ENCODE measurements around the gene CDK17. TPM values are rescaled to one million over a fixed set of nuclear protein-coding genes. Genes with fewer than 3 reads are reported as not detected.

CDK17 gene
- total RNA-seq, 4 donors from 2014 or later, result 38.7 to 93.3 (median 43.4) TPM

GRCh38 chr12:96265400-96265799 lies 134.8 kb downstream of the CDK17 start:
- Histone ChIP-seq H3K36me3 (peaks cover 34% of the 10 kb centered on the region), H3K27ac (no peak overlapping the region), H3K27me3 (no peaks in the 10 kb centered on the region), H3K4me3 (no peak overlapping the region), H3K9me3 (no peaks in the 10 kb centered on the region), H3K4me1 (peaks cover 4% of the 10 kb centered on the region)
- WGBS, result 97% methylated on average over 2 of the region's 2 CpGs
- no peak for DNase-seq (ENCODE audit: low spot score in 2 of 2)
- TF ChIP-seq POLR2A (IDR thresholded peaks at IDR 0.05) (no peak), EP300 (IDR thresholded peaks at IDR 0.05) (no peak), POLR2AphosphoS5 (IDR thresholded peaks at IDR 0.05) (no peak), CTCF (IDR thresholded peaks at IDR 0.05) (no peak)

- 71% methylated on average over 11 of the region's 11 CpGs for WGBS
- Histone ChIP-seq H3K4me1 (peaks cover 11% of the 10 kb centered on the region), H3K9me3 (no peaks in the 10 kb centered on the region), H3K27me3 (no peaks in the 10 kb centered on the region), H3K36me3 (peaks cover 28% of the 10 kb centered on the region), H3K4me3 (no peak overlapping the region), H3K27ac (no peak overlapping the region)
- DNase-seq (ENCODE audit: low spot score in 2 of 2), result no peak
- TF ChIP-seq CTCF (IDR thresholded peaks at IDR 0.05), result no peak
- TF ChIP-seq POLR2A (IDR thresholded peaks at IDR 0.05), result no peak
- TF ChIP-seq EP300 (IDR thresholded peaks at IDR 0.05), result no peak
- no peak for TF ChIP-seq POLR2AphosphoS5 (IDR thresholded peaks at IDR 0.05)
These were observed 136.8 kb downstream of the CDK17 start for GRCh38 chr12:96263449-96263902.

GRCh38 chr12:96261557-96261956 lies 138.7 kb downstream of the CDK17 start:
- Histone ChIP-seq H3K27ac (no peak overlapping the region), H3K4me1 (peaks cover 21% of the 10 kb centered on the region), H3K36me3 (peaks cover 24% of the 10 kb centered on the region), H3K27me3 (no peaks in the 10 kb centered on the region), H3K9me3 (no peaks in the 10 kb centered on the region), H3K4me3 (no peak overlapping the region)
- 95% methylated on average over 5 of the region's 5 CpGs for WGBS
- no peak for DNase-seq (ENCODE audit: low spot score in 2 of 2)
- no peak for TF ChIP-seq CTCF (IDR thresholded peaks at IDR 0.05)

GRCh38 chr12:96260644-96261043 lies 139.6 kb downstream of the CDK17 start:
- no peaks in the 10 kb centered on the region for H3K9me3 ChIP-seq
- no peak for DNase-seq (ENCODE audit: low spot score in 2 of 2)
- TF ChIP-seq POLR2A (IDR thresholded peaks at IDR 0.05), result no peak
- TF ChIP-seq CTCF (IDR thresholded peaks at IDR 0.05), result no peak
- TF ChIP-seq POLR2AphosphoS5 (IDR thresholded peaks at IDR 0.05), result no peak
- no peak for TF ChIP-seq EP300 (IDR thresholded peaks at IDR 0.05)
- H3K4me1 ChIP-seq, result peaks cover 21% of the 10 kb centered on the region
- peaks cover 24% of the 10 kb centered on the region for H3K36me3 ChIP-seq
- no peak overlapping the region for H3K4me3 ChIP-seq
- no peaks in the 10 kb centered on the region for H3K27me3 ChIP-seq
- 79% methylated on average over 3 of the region's 3 CpGs for WGBS
- H3K27ac ChIP-seq, result no peak overlapping the region

- H3K36me3 ChIP-seq, result peaks cover 24% of the 10 kb centered on the region
- no peaks in the 10 kb centered on the region for H3K9me3 ChIP-seq
- no peak overlapping the region for H3K4me3 ChIP-seq
- peaks cover 21% of the 10 kb centered on the region for H3K4me1 ChIP-seq
- TF ChIP-seq CTCF (IDR thresholded peaks at IDR 0.05) (no peak), POLR2A (IDR thresholded peaks at IDR 0.05) (no peak), EP300 (IDR thresholded peaks at IDR 0.05) (no peak)
- no peak for DNase-seq (ENCODE audit: low spot score in 2 of 2)
- 87% methylated on average over 2 of the region's 2 CpGs for WGBS
- H3K27ac ChIP-seq, result no peak overlapping the region
- no peaks in the 10 kb centered on the region for H3K27me3 ChIP-seq
These were observed 140.0 kb downstream of the CDK17 start for GRCh38 chr12:96260231-96260630.
